ENCODE data around the gene DYDC2. TPM values are rescaled to one million over a fixed set of nuclear protein-coding genes. Genes with fewer than 3 reads are reported as not detected.

The DYDC2 gene
- total and polyA plus RNA-seq, 2 of the 4 experiments (the other 2 are of a cell fraction) = not detected

DNA sequence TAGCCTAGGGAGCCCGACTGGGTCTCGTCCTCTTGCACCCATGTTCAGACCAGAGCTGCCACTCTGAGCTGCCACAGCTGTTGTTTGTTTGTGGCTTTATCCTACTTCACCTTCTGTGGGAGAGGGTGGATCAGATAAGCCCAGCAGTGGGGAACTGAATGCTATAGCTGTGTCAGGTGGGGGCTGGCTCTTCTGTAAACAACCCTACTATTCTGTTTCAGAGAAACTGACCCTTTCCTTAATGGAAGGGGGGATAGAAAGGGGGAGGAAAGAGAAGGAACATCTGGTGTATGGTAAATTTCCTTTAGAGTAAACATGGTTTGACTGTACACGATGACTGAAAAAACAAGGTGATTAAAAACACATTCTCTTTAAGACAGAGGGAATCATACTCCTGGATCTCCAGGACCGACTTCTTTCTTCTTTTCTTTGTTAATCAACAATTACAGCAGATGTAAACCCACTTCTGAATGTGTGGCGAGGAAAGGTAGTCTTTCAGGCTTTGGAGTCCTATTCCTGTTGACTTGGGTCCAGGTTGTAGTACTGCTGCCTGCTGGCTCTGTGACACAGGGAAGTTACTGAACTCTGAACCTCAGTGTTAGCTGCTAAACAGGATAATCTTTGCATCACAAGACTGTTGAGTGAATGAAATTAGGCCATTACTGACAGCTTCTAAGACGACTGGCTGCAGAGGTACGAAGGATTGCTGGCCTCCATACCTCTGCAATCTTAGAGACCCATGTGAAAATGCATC lies 57.7 kb downstream of the DYDC2 start:
- Histone ChIP-seq H3K4me1 (ENCODE audit: control insufficient read depth, insufficient read depth, low read length) (peaks cover 3% of the 10 kb centered on the region; the same call in 1 of the 2 replicates), H3K4me3 (ENCODE audit: insufficient read depth, low read depth, low read length) (no peak overlapping the region), H3K4me2 (ENCODE audit: low read depth, low read length) (peak overlapping the region; percentile 18; the same call in 1 of the 2 replicates), H3K9ac (ENCODE audit: low read depth, low read length) (no peak overlapping the region), H3K56ac (ENCODE audit: extremely low read depth, insufficient read depth, low read length) (no peak overlapping the region), H2BK5ac (ENCODE audit: low read depth, low read length, poor library complexity, severe bottlenecking) (no peak overlapping the region), H2BK120ac (ENCODE audit: low read depth, low read length) (no peak overlapping the region), H4K20me1 (ENCODE audit: insufficient read depth, low read length) (no peaks in the 10 kb centered on the region), H3K27me3 (ENCODE audit: control insufficient read depth, insufficient read depth, low read length) (peaks cover 6% of the 10 kb centered on the region), H3K14ac (replicated peaks; ENCODE audit: low read depth, low read length) (no peak overlapping the region), H4K8ac (ENCODE audit: low read depth in 2 of 2, low read length in 2 of 2) (no peak overlapping the region), H2AFZ (replicated peaks; ENCODE audit: low read length, poor library complexity) (no peak overlapping the region), H3K79me1 (ENCODE audit: low read depth in 1 of 2, low read length in 2 of 2) (no peaks in the 10 kb centered on the region), H4K91ac (ENCODE audit: insufficient read depth, low read depth, low read length) (no peak overlapping the region), H3K27ac (ENCODE audit: insufficient read depth, low read length) (peak overlapping the region; percentile 74; the same call in 1 of the 2 replicates), H3K9me3 (ENCODE audit: control insufficient read depth, insufficient read depth, low read length) (no peaks in the 10 kb centered on the region), H2AK5ac (ENCODE audit: low read depth, low read length) (no peak overlapping the region), H2BK20ac (ENCODE audit: low read depth, low read length) (no peak overlapping the region), H3K9me1 (ENCODE audit: insufficient read depth, low read length) (peaks cover 3% of the 10 kb centered on the region; the same call in 1 of the 2 replicates), H3K18ac (ENCODE audit: low read depth, low read length) (no peak overlapping the region; the same call in 1 of the 2 replicates), H3K36me3 (ENCODE audit: control insufficient read depth, insufficient read depth, low read length) (no peaks in the 10 kb centered on the region), H4K5ac (ENCODE audit: low read depth, low read length) (no peak overlapping the region; the same call in 1 of the 2 replicates), H3K4ac (ENCODE audit: low read depth, low read length) (no peak overlapping the region), H3K23ac (ENCODE audit: low read depth, low read length) (no peak overlapping the region), H2AK9ac (replicated peaks; ENCODE audit: low read depth, low read length, poor library complexity) (no peak overlapping the region), H2BK15ac (ENCODE audit: low read depth, low read length) (no peak overlapping the region)
- in situ Hi-C loops (cut with MboI; ENCODE audit: low sequenced_read_pairs) = no loop called here
- peak; percentile 30 for ATAC-seq (ENCODE audit: low read depth)
- WGBS, 2 experiments (ENCODE audit: extremely low coverage in 2 of 2, insufficient read length in 1 of 2) = no CpG with 5 or more reads among the region's 7 CpGs
- TF ChIP-seq, protein P1, sequence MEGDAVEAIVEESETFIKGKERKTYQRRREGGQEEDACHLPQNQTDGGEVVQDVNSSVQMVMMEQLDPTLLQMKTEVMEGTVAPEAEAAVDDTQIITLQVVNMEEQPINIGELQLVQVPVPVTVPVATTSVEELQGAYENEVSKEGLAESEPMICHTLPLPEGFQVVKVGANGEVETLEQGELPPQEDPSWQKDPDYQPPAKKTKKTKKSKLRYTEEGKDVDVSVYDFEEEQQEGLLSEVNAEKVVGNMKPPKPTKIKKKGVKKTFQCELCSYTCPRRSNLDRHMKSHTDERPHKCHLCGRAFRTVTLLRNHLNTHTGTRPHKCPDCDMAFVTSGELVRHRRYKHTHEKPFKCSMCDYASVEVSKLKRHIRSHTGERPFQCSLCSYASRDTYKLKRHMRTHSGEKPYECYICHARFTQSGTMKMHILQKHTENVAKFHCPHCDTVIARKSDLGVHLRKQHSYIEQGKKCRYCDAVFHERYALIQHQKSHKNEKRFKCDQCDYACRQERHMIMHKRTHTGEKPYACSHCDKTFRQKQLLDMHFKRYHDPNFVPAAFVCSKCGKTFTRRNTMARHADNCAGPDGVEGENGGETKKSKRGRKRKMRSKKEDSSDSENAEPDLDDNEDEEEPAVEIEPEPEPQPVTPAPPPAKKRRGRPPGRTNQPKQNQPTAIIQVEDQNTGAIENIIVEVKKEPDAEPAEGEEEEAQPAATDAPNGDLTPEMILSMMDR (conservative IDR thresholded peaks at IDR 0.05; ENCODE audit: low read depth, low read length) = no peak
- intact Hi-C loops (cut with micrococcal nuclease) = no loop called here
- ChIA-PET CTCF (no interaction called here), POLR2A (ENCODE audit: unreplicated experiment) (no interaction called here)
- DNase-seq = peak; percentile 12
- BruUV-seq (replicated peaks) = no TSS peak
- dilution Hi-C loops (cut with HindIII; ENCODE audit: low sequenced_read_pairs, unreplicated experiment) = no loop called here
